Omental fat pad (tissue), 4 donors: ENCODE results near the gene USP37. TPM values are rescaled to one million over a fixed set of nuclear protein-coding genes. Genes with fewer than 3 reads are reported as not detected.
A peak's percentile ranks its signal among the peaks of the same experiment; 100 is the strongest.

Experiments used
- ATAC-seq: fragments of 150-250 bp; one replicate; pipeline ENCODE4 v1.9.1; 2016; ENCODE audit warnings: mild to moderate bottlenecking, moderate library complexity; ENCODE audit not compliant: low FRiP score
- DNase-seq: peaks from one replicate; pipeline ENCODE4 v3.0.0-alpha.2; 2019; ENCODE audit warnings: low spot score
- total RNA-seq, 4 donors: library from RNA; depleted of rRNA; stranded (reverse); fragments of >200 nt; gene quantifications; one replicate each; pipeline ENCODE4 v1.1.0, GENCODE V29; 2016
- TF ChIP-seq, protein P1 (sequence below), 3 donors: fragments of 450-650 bp; IDR thresholded peaks; one replicate each; pipeline ENCODE4 v1.5.1; 2016 to 2017; ENCODE audit warnings: antibody characterized with exemption in 3 of 3, mild to moderate bottlenecking in 3 of 3, moderate library complexity in 2 of 3

The USP37 gene
- total RNA-seq, 4 donors from 2014 or later = 8.5 to 44.6 (median 12.2) TPM

- DNase-seq (no peak), ATAC-seq (no peak)
- TF ChIP-seq, protein P1, sequence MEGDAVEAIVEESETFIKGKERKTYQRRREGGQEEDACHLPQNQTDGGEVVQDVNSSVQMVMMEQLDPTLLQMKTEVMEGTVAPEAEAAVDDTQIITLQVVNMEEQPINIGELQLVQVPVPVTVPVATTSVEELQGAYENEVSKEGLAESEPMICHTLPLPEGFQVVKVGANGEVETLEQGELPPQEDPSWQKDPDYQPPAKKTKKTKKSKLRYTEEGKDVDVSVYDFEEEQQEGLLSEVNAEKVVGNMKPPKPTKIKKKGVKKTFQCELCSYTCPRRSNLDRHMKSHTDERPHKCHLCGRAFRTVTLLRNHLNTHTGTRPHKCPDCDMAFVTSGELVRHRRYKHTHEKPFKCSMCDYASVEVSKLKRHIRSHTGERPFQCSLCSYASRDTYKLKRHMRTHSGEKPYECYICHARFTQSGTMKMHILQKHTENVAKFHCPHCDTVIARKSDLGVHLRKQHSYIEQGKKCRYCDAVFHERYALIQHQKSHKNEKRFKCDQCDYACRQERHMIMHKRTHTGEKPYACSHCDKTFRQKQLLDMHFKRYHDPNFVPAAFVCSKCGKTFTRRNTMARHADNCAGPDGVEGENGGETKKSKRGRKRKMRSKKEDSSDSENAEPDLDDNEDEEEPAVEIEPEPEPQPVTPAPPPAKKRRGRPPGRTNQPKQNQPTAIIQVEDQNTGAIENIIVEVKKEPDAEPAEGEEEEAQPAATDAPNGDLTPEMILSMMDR (IDR thresholded peaks at IDR 0.05) = no peak
These were observed 1.7 kb upstream of the USP37 start for GRCh38 chr2:218569661-218570500.

GRCh38 chr2:218569038-218569431 lies 884 bp upstream of the USP37 start:
- DNase-seq (peak; percentile 30), ATAC-seq (peak; percentile 63)
- TF ChIP-seq, protein P1 (IDR thresholded peaks at IDR 0.05) = no peak

DNA sequence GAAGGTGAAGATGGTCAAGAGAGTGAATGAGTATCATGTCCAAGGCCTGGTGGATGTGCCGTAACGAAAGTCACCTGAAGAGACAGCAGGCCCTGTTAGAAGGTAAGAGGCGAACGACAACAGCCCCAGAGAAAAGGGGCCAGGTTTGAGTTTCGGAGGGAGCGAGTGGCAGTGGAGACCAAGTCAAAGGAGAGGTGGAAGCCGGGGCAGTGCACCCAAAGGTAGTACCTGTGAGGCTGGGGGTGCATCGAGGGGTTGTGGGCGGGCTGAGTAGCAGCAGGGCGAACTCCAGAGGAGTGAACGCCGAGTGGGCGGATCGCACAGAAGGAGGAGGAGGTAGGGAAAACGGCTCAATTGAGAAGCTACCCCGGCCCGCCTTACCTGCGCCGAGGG lies 358 bp downstream of the USP37 start:
- ATAC-seq (peak; percentile 65), DNase-seq (peak; percentile 38)
- TF ChIP-seq, protein P1 (IDR thresholded peaks at IDR 0.05) = no peak

GRCh38 chr2:218566296-218566695 lies 1.9 kb downstream of the USP37 start:
- ATAC-seq (no peak), DNase-seq (no peak)
- TF ChIP-seq, protein P1 (IDR thresholded peaks at IDR 0.05) = no peak

- no peak for ATAC-seq
- TF ChIP-seq, protein P1 (IDR thresholded peaks at IDR 0.05) = no peak
- DNase-seq = no peak
These were observed 4.1 kb downstream of the USP37 start for GRCh38 chr2:218564056-218564455.

DNA sequence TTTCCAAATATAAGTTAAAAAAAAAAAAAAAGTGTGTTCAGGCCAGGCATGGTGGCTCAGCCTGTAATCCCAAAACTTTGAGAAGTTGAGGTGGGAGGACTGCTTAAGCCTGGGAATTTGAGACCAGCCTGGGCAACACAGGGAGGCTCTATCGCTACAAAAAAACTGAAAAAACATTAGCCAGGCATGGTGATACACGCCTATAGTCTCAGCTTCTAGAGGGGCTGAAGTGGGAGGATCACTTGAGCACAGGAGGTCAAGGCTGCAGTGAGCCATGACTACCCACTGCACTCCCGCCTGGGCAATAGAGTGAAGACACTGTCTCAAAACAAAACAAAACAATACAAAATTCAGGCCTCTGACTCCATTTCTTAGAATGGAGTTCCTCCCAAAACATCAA lies 9.2 kb downstream of the USP37 start:
- DNase-seq (no peak), ATAC-seq (no peak)
- TF ChIP-seq, protein P1 (IDR thresholded peaks at IDR 0.05) = no peak

GRCh38 chr2:218557941-218558340 lies 10.2 kb downstream of the USP37 start:
- DNase-seq (no peak), ATAC-seq (no peak)
- TF ChIP-seq, protein P1 (IDR thresholded peaks at IDR 0.05) = no peak
